Middle frontal gyrus (tissue), 1 donor: ENCODE data around the gene SHANK1.
"Not testable (repeated sequence)": the region's sequence is repeated elsewhere in the genome, so short reads cannot be mapped to it uniquely, and the experiment has no call there.

Source experiments
- DNase-seq: peaks from one replicate; pipeline ENCODE4 v3.0.0-alpha.2; 2015; ENCODE audit warnings: low spot score; ENCODE audit errors: extremely low spot score

SHANK1 gene

GRCh38 chr19:50719566-50719965, at the start of gene SHANK1:
SHANK1 (minus strand) TSS chr19:50719802; CDS start chr19:50716919, 2,883 bp downstream.
- no peak for DNase-seq

GRCh38 chr19:50768277-50768676, 48.7 kb upstream of the SHANK1 start:
- no peak for DNase-seq

GRCh38 chr19:50767263-50767662, 47.7 kb upstream of the SHANK1 start:
- not testable (repeated sequence) for DNase-seq

GRCh38 chr19:50766746-50767145, 47.1 kb upstream of the SHANK1 start:
- DNase-seq = not testable (repeated sequence)

GRCh38 chr19:50764409-50764808, 44.8 kb upstream of the SHANK1 start:
- no peak for DNase-seq

- DNase-seq = not testable (repeated sequence)
Measured at GRCh38 chr19:50763521-50763920, 43.9 kb upstream of the SHANK1 start.

- DNase-seq = not testable (repeated sequence)
Measured at GRCh38 chr19:50761501-50761900, 41.9 kb upstream of the SHANK1 start.

GRCh38 chr19:50759886-50760285, 40.3 kb upstream of the SHANK1 start:
- no peak for DNase-seq

GRCh38 chr19:50759076-50759475, 39.5 kb upstream of the SHANK1 start:
- DNase-seq = not testable (repeated sequence)

- DNase-seq = not testable (repeated sequence)
Measured at GRCh38 chr19:50757624-50758023, 38.0 kb upstream of the SHANK1 start.

- DNase-seq = not testable (repeated sequence)
Measured at GRCh38 chr19:50756244-50756643, 36.6 kb upstream of the SHANK1 start.

- DNase-seq = no peak
Measured at GRCh38 chr19:50753879-50754278, 34.3 kb upstream of the SHANK1 start.

GRCh38 chr19:50750010-50750409, 30.4 kb upstream of the SHANK1 start:
- DNase-seq = no peak

GRCh38 chr19:50749490-50749889, 29.9 kb upstream of the SHANK1 start:
- DNase-seq = no peak

- DNase-seq = not testable (repeated sequence)
Measured at GRCh38 chr19:50747141-50747540, 27.5 kb upstream of the SHANK1 start.

- no peak for DNase-seq
Measured at GRCh38 chr19:50745221-50745620, 25.6 kb upstream of the SHANK1 start.

GRCh38 chr19:50743537-50743936, 23.9 kb upstream of the SHANK1 start:
- DNase-seq = no peak

GRCh38 chr19:50741179-50741933, 21.8 kb upstream of the SHANK1 start:
- no peak for DNase-seq

- DNase-seq = no peak
Measured at GRCh38 chr19:50739914-50740426, 20.4 kb upstream of the SHANK1 start.

GRCh38 chr19:50739132-50739913, 19.7 kb upstream of the SHANK1 start:
- no peak for DNase-seq

GRCh38 chr19:50736338-50736737, 16.7 kb upstream of the SHANK1 start:
- DNase-seq = no peak

GRCh38 chr19:50735869-50736268, 16.3 kb upstream of the SHANK1 start:
- no peak for DNase-seq
